Mononuclear cell (primary cell): ENCODE measurements around the gene WDR45. TPM values are rescaled to one million over a fixed set of nuclear protein-coding genes. Genes with fewer than 3 reads are reported as not detected.

Experiments used
- H3K27me3 ChIP-seq: 2 replicates; pipeline ENCODE4 v1.6.0; 2011; ENCODE audit warnings: low read length, control low read depth; ENCODE audit not compliant: insufficient read depth
- H3K4me1 ChIP-seq: 2 replicates; pipeline ENCODE4 v1.5.1; 2011; ENCODE audit warnings: mild to moderate bottlenecking, low read length, control low read depth; ENCODE audit not compliant: insufficient read depth
- H3K4me3 ChIP-seq: 2 replicates; pipeline ENCODE4 v1.5.1; 2011; ENCODE audit warnings: mild to moderate bottlenecking, low read length, moderate library complexity
- H3K9me3 ChIP-seq: 2 replicates; pipeline ENCODE4 v1.5.1; 2011; ENCODE audit warnings: low read depth, mild to moderate bottlenecking, control low read depth, low read length
- total RNA-seq: library from RNA; depleted of rRNA; stranded (reverse); fragments of >200 nt; gene quantifications from one replicate; pipeline ENCODE4 v1.2.3, GENCODE V29; 2012

Gene WDR45
- total RNA-seq, 1 donor: 48.7 TPM

DNA sequence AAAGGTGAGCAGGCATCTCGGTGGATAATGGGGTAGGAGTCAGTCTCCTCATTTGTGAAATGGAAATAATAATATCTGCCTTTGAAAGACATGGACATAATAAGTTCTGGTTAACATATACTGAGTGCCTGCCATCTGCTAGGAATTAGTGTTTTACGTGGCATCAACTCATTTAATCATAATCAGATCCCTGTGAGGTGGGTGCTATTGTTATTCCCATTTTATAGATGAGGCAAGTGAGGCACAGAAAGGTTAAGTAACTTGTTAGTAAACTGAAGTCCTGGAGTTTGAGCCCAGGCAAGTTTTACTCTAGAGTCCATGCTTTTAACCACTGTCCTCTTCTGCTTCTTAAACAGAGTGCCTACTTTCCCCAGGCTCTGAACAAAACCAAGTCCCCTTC lies 13.4 kb downstream of the WDR45 start:
- no peaks in the 10 kb centered on the region for H3K9me3 ChIP-seq
- no peaks in the 10 kb centered on the region for H3K27me3 ChIP-seq
- no peaks in the 10 kb centered on the region for H3K4me1 ChIP-seq
- no peak overlapping the region for H3K4me3 ChIP-seq

DNA sequence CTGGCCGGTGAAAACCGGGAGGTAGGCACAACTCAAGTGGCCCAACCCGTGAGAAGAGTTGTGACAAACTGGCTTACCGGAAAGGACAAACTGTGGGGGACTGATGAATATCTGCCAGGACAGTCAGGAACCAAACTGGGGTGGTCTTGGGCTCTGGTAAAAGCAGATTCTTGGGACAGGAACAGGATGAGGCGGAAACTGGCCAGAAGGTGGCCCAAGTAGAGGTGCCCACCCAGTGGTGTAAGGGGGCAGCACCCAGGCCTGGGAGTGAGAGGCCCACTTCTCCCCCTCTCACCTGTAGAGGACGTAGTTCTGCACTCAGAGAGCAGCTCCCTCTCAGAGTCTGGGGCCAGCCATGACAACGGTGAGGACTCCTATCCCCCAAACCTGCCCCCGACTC lies 15.0 kb downstream of the WDR45 start:
- H3K4me3 ChIP-seq: no peak overlapping the region
- H3K9me3 ChIP-seq: no peaks in the 10 kb centered on the region
- H3K27me3 ChIP-seq: no peaks in the 10 kb centered on the region
- H3K4me1 ChIP-seq: no peaks in the 10 kb centered on the region

DNA sequence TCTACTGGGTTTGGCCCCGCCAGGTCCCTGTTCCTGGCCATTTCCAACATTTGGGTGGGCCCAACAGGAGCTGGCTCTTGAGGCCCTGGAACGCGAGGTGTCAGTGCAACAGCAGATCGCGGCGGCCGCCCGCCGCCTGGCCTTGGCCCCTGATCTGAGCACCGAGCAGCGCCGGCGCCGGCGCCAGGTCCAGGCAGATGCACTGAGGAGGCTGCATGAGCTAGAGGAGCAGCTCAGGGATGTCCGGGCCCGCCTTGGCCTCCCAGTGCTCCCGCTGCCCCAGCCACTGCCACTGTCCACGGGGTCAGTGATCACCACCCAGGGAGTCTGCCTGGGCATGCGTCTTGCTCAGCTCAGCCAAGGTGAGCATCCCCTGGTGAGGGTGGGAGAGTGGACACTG lies 15.4 kb downstream of the WDR45 start:
- H3K4me1 ChIP-seq: no peaks in the 10 kb centered on the region
- no peak overlapping the region for H3K4me3 ChIP-seq
- H3K27me3 ChIP-seq: no peaks in the 10 kb centered on the region
- no peaks in the 10 kb centered on the region for H3K9me3 ChIP-seq

DNA sequence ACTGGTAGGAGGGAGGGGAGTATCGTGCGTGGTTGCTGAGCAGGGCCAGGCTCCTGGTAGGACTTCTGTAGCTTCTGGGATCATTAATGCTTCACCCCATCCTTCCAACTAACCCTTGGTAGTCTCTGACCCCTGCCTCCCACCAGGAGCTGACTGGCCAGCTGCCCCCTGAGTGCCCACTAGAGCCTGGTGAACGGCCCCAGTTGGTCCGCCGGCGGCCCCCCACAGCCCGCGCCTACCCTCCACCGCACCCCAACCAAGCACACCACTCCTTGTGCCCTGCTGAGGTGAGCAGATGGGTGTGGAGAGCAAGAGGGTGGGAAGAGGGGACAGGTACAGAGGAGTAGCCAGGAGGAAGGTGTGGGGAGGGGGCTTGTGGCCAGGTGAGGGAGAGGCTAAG lies 16.0 kb downstream of the WDR45 start:
- Histone ChIP-seq H3K4me1 (no peaks in the 10 kb centered on the region), H3K4me3 (no peak overlapping the region), H3K27me3 (no peaks in the 10 kb centered on the region), H3K9me3 (no peaks in the 10 kb centered on the region)

DNA sequence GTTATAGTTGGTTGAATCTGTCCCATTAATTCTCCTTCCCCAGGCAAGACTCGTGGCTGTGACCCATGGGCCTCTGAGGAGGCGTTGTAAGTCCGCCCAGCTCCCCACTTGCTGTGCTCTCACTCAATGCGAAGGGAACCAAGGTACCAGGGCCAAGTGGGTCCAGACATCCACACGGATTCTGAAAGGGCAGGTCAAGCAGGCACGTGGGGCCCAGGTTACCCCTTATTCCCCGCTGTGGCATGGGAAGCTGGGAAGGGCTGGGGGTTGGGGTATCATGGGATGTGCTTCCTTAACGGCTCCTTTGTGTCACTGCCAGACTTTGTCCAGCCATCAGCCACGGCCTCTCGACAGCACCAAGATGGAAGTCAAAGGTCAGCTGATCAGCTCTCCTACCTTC lies 17.8 kb downstream of the WDR45 start:
- Histone ChIP-seq H3K4me1 (no peaks in the 10 kb centered on the region), H3K9me3 (no peaks in the 10 kb centered on the region), H3K4me3 (no peak overlapping the region), H3K27me3 (no peaks in the 10 kb centered on the region)

DNA sequence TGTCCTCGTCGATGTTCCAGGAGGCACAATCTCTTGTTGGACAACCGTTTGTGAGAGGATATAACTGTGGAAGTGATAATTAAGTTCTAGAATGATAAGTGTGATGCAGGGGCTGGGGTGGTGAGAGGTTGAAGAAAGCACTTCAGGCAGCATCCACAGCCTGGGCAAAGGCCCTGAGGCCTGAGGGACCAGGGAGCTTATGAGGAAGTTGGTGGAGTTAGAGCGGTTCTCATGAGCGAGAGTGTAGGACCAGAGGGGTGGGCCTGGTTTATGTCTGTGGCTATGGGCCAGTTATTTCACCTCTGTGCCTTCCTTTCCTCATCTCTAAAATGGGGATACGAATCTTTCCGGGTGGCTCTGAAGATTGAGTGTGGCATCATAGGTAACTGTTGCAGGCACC lies 18.2 kb downstream of the WDR45 start:
- Histone ChIP-seq H3K4me3 (no peak overlapping the region), H3K27me3 (no peaks in the 10 kb centered on the region), H3K4me1 (no peaks in the 10 kb centered on the region), H3K9me3 (no peaks in the 10 kb centered on the region)

DNA sequence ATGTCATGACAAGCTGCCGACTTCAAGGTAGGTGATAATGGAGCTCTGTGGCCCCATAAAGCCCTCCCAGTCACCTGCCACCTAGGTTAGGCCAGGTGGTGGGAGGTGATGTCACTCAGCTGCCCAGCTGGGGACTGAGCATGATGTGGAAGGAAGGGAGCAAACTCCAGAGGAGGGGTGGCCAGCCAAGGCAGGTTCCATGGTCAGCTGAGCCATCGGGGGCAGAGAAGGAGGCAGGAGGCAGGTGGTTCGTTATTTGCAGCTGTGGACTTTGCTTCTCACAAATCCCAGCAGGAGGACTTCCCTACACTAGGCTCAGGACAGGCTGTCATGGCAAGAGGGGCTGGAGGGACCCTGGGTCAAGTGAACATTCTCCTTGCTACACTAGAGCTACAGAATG lies 18.8 kb downstream of the WDR45 start:
- no peaks in the 10 kb centered on the region for H3K4me1 ChIP-seq
- no peaks in the 10 kb centered on the region for H3K9me3 ChIP-seq
- H3K27me3 ChIP-seq: no peaks in the 10 kb centered on the region
- no peak overlapping the region for H3K4me3 ChIP-seq

DNA sequence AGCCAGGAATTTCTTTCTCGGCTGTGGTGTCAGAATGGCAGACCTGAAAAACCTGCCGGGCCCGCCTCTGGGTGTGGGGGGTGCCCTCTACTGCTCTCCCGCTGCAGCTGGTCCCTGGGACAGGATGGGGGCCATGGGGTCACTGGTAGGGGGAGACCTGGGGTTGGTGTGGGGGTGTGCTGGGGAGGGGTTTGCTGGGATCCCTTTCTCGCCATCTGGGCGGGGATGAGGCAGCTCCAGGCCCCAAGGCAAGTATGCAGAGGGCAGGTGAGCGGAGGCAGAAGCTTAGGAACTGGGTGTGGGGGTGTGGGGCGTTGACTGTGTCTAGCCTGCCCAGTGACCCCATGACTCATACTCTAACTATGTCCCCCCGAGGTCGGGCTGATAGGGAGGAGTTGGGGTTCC lies 20.0 kb downstream of the WDR45 start:
- H3K27me3 ChIP-seq: no peaks in the 10 kb centered on the region
- H3K9me3 ChIP-seq: no peaks in the 10 kb centered on the region

DNA sequence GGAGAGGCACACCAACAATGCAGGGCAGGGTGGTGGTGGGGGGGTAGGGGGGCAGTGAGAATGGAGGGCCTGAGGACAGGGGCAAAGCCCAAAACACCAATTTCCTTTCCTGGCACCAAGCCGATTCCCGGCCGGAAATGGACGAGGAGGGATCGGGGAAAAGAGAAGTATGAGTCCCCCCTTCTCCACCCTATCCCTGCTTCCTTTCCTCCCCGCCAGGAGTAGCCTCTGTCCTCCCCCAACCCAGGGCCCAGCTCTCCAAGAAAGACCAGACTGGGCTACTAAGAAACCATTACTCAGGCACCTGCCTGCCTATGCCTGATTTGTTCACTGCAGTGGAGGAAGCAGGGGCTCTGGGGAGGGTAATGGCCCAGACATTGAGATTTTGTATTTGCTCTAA lies 20.5 kb downstream of the WDR45 start:
- Histone ChIP-seq H3K4me1 (peaks cover 5% of the 10 kb centered on the region), H3K27me3 (no peaks in the 10 kb centered on the region), H3K9me3 (no peaks in the 10 kb centered on the region), H3K4me3 (no peak overlapping the region)

More for the DNA sequence above, 20.0 kb downstream of the WDR45 start:
- no peak overlapping the region for H3K4me3 ChIP-seq
- H3K4me1 ChIP-seq: peaks cover 1% of the 10 kb centered on the region

DNA sequence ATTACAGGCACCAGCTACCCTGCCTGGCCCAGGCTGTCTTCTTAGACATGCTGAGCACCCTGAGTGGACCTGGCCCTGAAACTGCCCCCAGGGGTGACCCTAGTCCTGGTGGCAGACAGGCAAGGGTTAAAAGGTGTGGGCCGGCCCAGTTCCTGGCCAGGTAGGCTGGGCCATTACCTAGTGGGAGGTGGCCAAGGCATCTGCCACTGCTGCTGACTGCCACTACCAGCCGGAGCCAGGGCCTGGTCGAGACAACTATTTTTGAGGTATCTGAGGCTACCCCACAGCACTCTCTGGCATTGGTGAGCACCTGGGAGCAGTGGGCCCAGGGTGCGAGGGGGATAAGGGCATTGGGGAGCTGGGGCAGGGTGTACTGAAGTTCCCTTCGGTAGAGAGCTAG lies 20.9 kb downstream of the WDR45 start, which contains the start of gene CCDC120:
CCDC120 (plus strand) TSS at position 206 of the 400 bp plus-strand sequence. CDS start 3,043 bp downstream, outside the sequence.
- Histone ChIP-seq H3K4me1 (peaks cover 8% of the 10 kb centered on the region), H3K9me3 (no peaks in the 10 kb centered on the region), H3K4me3 (no peak within 1 kb of the TSS), H3K27me3 (no peaks in the 10 kb centered on the region)

DNA sequence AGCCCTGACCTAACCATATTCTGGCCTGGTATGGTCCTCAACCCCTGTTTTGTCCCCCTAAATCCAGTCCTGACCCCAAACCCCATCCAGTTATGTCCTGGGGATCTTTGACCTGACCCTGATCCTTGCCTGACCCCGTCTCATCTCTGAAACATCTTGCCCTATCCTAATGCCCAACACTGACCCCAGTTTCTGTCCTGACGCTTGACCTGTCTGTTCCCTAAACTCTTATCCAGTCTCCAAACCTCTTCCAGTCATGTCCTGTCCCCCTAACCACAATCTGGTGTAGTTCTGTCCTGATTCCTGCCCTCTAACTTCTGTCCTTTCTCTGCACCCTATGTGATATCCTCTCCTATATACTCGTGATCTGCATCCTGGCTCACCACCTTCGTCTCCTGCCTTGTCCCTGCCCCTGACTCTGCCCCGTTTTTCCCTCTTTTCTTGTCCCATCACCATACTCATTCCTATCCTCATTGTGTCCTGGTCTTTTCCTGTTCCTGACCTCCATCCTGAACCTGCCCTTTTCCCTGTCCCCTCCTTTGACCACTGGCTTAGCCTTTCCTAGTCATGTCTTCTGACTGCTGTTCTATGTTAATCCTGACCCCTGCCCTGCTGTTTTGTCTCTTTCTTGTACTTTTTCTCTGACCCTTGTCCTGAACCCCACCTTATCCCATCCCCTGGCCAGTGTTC lies 25.5 kb downstream of the WDR45 start:
- peaks cover 8% of the 10 kb centered on the region for H3K4me1 ChIP-seq
- no peaks in the 10 kb centered on the region for H3K9me3 ChIP-seq
- H3K4me3 ChIP-seq: peak overlapping the region; percentile 38
- no peaks in the 10 kb centered on the region for H3K27me3 ChIP-seq

DNA sequence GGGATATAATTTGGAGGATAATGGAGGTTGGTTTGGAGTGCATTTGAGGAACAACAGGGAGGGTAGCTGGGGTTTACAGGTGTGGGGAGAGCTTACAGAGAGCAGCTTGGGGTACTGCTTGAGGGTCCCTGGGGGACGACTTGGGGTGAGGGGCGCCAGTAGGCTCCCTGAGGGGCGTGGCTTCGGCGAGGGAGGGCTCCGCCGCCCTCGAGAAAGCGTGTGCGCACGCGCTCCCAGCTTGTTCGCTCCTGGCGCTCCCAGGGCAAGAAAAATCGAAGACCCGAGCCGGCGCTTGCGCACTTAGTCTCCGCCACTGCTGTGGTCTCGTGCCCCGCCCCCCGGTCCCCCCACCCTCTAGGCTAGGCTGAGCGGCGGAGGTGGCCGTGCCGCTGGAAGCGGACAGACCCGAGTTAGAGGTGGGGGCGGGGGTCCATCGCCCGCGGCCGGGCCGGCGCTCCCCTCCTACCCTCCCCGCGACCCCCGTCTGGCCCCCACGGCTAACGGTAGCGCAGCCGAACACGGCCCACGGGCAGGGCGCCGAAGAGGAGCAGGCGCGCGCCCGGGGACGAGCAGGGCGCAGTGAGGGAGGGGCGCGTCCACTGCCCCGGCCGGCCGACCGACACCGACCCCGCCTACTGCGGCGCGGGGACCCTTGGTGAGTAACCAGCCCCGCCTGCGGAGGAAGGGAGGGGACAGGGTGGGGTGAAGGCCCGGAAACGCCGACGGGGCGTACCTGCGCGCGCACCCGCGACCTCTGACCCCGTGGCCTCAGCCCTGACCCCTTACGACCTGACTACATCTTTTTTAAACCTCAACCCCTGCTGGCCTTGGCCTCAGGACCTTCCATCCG lies 26.2 kb downstream of the WDR45 start:
- peaks cover 8% of the 10 kb centered on the region for H3K4me1 ChIP-seq
- peak overlapping the region; percentile 38 for H3K4me3 ChIP-seq
- H3K9me3 ChIP-seq: no peaks in the 10 kb centered on the region
- no peaks in the 10 kb centered on the region for H3K27me3 ChIP-seq

DNA sequence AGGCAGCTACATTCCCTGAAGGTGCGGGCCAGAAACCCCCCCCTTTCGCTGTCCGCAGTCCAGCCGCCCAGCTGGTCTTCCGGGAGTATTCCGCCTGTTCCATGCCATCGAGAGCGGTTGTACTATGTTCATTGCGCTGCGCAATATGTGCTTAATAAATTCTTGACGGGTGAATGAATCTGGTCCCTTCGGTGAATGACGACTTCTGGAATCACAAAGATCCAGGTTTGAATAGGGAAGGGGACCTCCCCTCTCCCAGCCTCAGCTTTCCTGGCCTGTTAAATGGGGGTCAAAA lies 35.8 kb downstream of the WDR45 start:
- Histone ChIP-seq H3K4me3 (no peak overlapping the region), H3K9me3 (no peaks in the 10 kb centered on the region), H3K27me3 (no peaks in the 10 kb centered on the region), H3K4me1 (peaks cover 42% of the 10 kb centered on the region)

DNA sequence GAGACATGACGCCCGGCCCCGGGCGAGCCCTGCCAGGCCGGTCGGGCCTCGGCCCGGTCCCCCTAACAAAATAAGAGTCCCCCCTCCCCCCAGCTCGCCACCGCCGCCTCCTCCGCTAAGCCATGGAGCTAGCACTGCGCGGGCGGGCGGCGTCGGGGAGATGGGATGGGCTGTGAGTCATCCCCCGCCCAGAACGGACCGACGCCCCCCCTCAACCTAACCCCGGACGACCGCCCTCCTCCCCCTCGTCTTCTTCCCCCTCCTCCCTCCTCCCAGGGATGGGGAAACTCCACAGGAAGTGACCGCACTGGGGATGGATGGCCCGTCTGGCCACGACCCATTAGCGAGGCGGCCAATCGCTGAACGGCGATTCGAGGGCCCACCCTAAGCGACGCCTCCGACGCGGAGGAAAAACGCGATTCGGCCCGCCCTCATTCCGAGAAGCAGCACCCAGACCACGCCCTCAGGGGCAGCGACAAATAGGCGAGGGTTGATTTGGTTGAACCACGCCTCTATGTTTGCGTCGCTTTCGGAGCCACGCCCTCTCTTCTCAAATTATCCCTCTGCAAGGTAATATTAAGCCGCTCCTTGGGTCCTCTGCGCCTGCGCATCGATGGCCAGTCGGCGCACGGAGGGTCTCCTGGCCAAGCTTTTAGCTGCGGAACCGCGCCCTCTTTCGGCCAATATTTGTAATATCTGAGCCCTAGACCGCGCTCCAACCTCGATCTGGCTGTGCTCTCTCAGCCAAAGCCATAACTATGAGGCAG lies 36.3 kb downstream of the WDR45 start, which contains the start of gene TFE3:
TFE3 (minus strand) TSS at position 138 of the 767 bp plus-strand sequence; CDS start at position 7, 131 bp downstream.
- no peaks in the 10 kb centered on the region for H3K9me3 ChIP-seq
- H3K27me3 ChIP-seq: no peaks in the 10 kb centered on the region
- H3K4me1 ChIP-seq: peaks cover 44% of the 10 kb centered on the region
- peak within 1 kb of the TSS; percentile 64 for H3K4me3 ChIP-seq

DNA sequence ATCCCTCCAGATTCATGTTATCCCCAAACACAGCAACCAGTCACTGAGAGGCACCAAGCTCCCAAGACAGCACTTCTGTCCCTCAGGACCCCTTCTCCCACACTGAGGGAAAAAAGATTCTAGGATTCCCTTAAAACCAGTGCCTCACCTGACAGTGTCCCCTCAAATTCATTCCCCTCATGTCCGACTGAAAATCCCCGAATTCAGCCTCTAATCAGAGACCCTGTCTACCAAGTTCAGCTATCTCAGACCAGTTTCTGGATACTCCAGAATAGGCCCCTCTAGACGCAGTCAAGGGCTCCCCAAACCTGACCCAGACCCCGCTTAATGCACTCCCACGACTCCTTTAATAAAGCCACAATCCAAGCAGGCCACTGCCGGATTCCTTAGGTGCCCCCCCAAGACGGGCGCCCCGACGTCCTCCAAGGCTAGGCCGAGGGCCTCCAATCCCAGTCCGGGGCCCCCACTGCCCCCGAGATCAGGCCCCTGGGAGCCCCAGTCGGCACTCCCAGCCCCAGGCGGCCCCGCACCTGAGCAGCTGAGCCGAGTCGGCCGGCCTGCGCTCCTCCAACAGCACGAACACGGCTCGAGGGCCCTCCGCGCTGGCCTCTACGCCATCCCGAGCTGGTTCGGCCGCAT lies 37.0 kb downstream of the WDR45 start:
- Histone ChIP-seq H3K27me3 (no peaks in the 10 kb centered on the region), H3K9me3 (no peaks in the 10 kb centered on the region), H3K4me1 (peaks cover 44% of the 10 kb centered on the region), H3K4me3 (peak overlapping the region; percentile 64)
